Heart right ventricle (tissue), 16 donors: ENCODE data around the gene HOXC10. TPM values are rescaled to one million over a fixed set of nuclear protein-coding genes. Genes with fewer than 3 reads are reported as not detected.

Experiments
- ATAC-seq, 8 donors: fragments of 200-7000 bp; cut with Tn5 transposase; one replicate each; pipeline ENCODE4 v1.9.1; 2020; ENCODE audit warnings: mild to moderate bottlenecking in 8 of 8, moderate library complexity in 8 of 8, moderate number of reproducible peaks in 1 of 8
- DNase-seq, 2 donors: peaks; one replicate each; pipeline ENCODE4 v3.0.0-alpha.2; 2020
- H3K27ac ChIP-seq, 10 donors: fragments of 200-600 bp; sonication (generic) in 2 of 10; one replicate each; pipeline versions ENCODE4 v1.5.0 to v1.8.0; 2020 to 2022; ENCODE audit warnings: mild to moderate bottlenecking in 3 of 10
- H3K27me3 ChIP-seq, 7 donors: fragments of 200-600 bp; one replicate each; pipeline ENCODE4 v1.8.0; 2021 to 2022; ENCODE audit warnings: mild to moderate bottlenecking in 2 of 7
- H3K36me3 ChIP-seq, 9 donors: fragments of 200-600 bp; sonication (generic) in 1 of 9; one replicate each; pipeline versions ENCODE4 v1.5.0 to v1.8.0; 2020 to 2022; ENCODE audit warnings: mild to moderate bottlenecking in 2 of 9
- H3K4me1 ChIP-seq, 9 donors: fragments of 200-600 bp; sonication (generic) in 1 of 9; one replicate each; pipeline versions ENCODE4 v1.5.0 to v1.8.0; 2020 to 2022; ENCODE audit warnings: mild to moderate bottlenecking in 4 of 9
- H3K4me3 ChIP-seq, 10 donors: fragments of 200-600 bp; sonication (generic) in 2 of 10; one replicate each; pipeline versions ENCODE4 v1.5.0 to v1.8.0; 2020 to 2022; ENCODE audit warnings: mild to moderate bottlenecking in 7 of 10, moderate library complexity in 2 of 10
- H3K9me3 ChIP-seq, 11 donors: fragments of 200-600 bp in 10 of 11; sonication (generic) in 2 of 11; one replicate each; pipeline versions ENCODE4 v1.5.0 to v1.8.0; 2013 to 2022; ENCODE audit warnings: mild to moderate bottlenecking in 2 of 11, control low read depth in 1 of 11, moderate library complexity in 1 of 11
- WGBS, 2 donors: extraction: QIAGEN DNeasy Blood & Tissue Kit; methylation state at CpG; one replicate each; pipeline ENCODE4 v1.1.7; 2013; ENCODE audit warnings: inconsistent platforms in 1 of 2; 5-methylcytosine and 5-hydroxymethylcytosine counted together
- intact Hi-C, 10 donors: fragments of 100-400 bp; cut with DNase I; formaldehyde crosslinking; loops; one replicate each; pipeline versions ENCODE4 v1.11.1 to v1.14.2; 2022
- polyA plus RNA-seq, 2 donors: library from polyadenylated mRNA; stranded (reverse); fragments of 200-250 nt; gene quantifications; one replicate each; pipeline ENCODE4 v1.2.3, GENCODE V29; 2013
- total RNA-seq, 10 donors: library from RNA; stranded (reverse); fragmentation: NEBNext Ultra II Directional in 3 of 10; extraction: Animal tissue kit (Norgen Biotek cat#: 25700) in 3 of 10; gene quantifications; one replicate each; pipeline versions ENCODE4 v1.2.1 to v1.2.4, GENCODE V29; 2021 to 2023
- TF ChIP-seq, protein P1 (sequence below), 9 donors: fragments of 200-600 bp; sonication (generic) in 2 of 9; IDR thresholded peaks; one replicate each; pipeline versions ENCODE4 v1.5.0 to v1.8.0; 2021 to 2022; ENCODE audit warnings: antibody characterized with exemption in 9 of 9, mild to moderate bottlenecking in 5 of 9, moderate library complexity in 1 of 9
- donor health status: Arrhythmogenic right ventricular cardiomyopathy.
- donor health status: ischemic (EF 13 %, LVEDD 7.1; RV severe dilation, severe dysfunction).
- donor health status: healthy with polysubstance abuse.
- donor health status: DM: no; HTN: yes; CAD: no.
- donor health status: DM: no; HTN: no; CAD: no.
- donor health status: ischemic (EF 25% LVEDD 6.9; RV normal size, moderate dysfunction).
- donor health status: ischemic (EF 25% LVEDD 5.7; RV mildly dilated, moderate dysfunction).
- donor health status: healthy.
- donor health status: DM: yes; HTN: yes; CAD: no.
- donor health status: Ischemic cardiomyopathy.
- donor health status: ischemic (EF 35%, LVEDD 5.7; RV mildly dilated, moderate dysfunction).
- donor health status: nonischemic (EF 11% LVEDD 7.7; RV severe dilation, severe dysfunction).
- donor health status: DM: yes; HTN: yes; CAD: no.
- donor health status: PGD.
- donor health status: ischemic (EF 29% LVEDD 5.4; RV normal size, mild dysfunction).
- donor health status: nonischemic (EF 23%, LVEDD 6.1; RV moderate dilation, normal function).

Gene HOXC10
- total and polyA plus RNA-seq, 12 donors = not detected

DNA sequence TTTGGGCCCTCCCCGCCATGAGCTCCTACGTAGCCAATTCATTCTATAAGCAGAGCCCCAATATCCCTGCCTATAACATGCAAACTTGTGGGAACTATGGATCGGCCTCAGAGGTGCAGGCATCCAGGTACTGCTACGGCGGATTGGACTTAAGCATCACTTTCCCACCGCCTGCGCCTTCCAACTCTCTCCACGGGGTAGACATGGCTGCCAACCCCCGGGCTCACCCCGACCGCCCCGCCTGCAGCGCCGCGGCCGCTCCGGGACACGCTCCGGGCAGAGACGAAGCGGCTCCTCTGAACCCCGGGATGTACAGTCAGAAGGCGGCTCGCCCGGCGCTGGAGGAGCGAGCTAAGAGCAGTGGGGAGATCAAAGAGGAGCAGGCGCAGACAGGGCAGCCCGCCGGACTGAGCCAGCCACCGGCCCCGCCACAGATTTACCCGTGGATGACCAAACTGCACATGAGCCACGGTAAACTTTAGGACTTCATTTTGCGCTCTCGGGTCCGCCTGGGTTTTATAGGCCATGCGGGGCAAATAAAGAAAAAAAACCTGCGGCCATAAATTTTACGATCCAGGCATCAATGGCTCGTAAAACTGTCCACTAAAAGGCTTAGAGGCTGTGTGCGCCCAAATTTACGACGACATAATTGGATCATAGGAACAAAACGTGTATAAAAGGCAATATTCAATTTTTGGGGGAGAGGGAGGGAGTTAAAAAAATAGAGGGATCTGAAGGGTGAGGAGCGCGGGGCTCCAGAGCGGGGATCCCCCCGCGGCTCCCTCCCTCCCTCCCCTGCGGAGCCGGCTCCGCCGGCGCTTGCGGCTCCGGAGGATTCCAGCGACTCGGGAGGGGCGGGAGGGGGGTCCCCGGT, 48.4 kb downstream of the HOXC10 start:
- Histone ChIP-seq H3K9me3 (peaks cover 0 to 6% (median 0%) of the 10 kb centered on the region in 11 donors), H3K4me1 (peaks cover 3 to 34% (median 12%) of the 10 kb centered on the region in 9 donors), H3K27ac (no peak overlapping the region), H3K36me3 (no peaks in the 10 kb centered on the region), H3K27me3 (peaks cover 61 to 100% (median 100%) of the 10 kb centered on the region in 7 donors), H3K4me3 (peak overlapping the region in 7 of 10 donors; percentile 5 to 39 (median 24))
- TF ChIP-seq, protein P1, sequence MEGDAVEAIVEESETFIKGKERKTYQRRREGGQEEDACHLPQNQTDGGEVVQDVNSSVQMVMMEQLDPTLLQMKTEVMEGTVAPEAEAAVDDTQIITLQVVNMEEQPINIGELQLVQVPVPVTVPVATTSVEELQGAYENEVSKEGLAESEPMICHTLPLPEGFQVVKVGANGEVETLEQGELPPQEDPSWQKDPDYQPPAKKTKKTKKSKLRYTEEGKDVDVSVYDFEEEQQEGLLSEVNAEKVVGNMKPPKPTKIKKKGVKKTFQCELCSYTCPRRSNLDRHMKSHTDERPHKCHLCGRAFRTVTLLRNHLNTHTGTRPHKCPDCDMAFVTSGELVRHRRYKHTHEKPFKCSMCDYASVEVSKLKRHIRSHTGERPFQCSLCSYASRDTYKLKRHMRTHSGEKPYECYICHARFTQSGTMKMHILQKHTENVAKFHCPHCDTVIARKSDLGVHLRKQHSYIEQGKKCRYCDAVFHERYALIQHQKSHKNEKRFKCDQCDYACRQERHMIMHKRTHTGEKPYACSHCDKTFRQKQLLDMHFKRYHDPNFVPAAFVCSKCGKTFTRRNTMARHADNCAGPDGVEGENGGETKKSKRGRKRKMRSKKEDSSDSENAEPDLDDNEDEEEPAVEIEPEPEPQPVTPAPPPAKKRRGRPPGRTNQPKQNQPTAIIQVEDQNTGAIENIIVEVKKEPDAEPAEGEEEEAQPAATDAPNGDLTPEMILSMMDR (IDR thresholded peaks at IDR 0.05) = no peak
- 3 to 4% methylated on average over 52 to 60 of the region's 61 CpGs for WGBS, 2 donors
- ATAC-seq (no peak), DNase-seq (no peak)
- intact Hi-C loops = loop anchor here in 3 of 10 donors (1.0 to 5.0 kb wide), 4 partner anchors 36 to 159 kb away; no protein-coding TSS in a partner anchor

DNA sequence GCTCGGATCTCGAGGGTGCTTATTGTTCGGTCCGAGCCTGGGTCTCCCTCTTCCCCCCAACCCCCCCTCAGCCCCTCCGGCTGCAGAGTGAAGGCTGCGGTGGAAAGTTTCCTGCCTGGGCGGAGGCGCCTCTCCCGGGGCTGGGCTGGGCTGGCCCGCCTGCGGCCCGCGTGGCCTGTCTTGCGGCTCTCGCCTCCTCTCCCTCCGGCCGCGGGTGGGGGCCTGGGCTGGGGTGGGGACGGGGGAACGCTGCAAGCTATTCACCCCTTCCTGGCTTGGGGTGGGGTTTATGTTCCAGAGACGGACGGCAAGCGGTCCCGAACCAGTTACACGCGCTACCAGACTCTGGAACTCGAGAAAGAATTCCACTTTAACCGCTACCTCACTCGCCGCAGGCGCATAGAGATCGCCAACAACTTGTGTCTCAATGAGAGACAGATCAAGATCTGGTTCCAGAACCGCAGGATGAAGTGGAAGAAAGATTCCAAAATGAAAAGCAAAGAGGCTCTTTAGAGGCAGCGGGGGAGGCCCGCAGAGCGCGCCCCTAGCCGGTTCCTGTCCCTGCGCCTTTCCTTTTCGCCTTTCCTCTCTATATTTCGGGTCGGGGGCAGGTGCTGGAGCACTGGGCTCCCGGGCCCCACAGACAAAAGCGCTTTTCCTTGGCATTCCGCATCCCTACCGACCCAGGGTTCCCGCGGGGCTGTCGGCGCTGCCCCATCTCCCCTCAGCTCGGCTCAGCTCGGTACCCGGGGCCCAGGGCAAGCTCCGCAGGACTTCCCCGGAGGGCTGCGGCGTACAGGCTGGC, 49.2 kb downstream of the HOXC10 start:
- TF ChIP-seq, protein P1 (IDR thresholded peaks at IDR 0.05) = no peak
- Histone ChIP-seq H3K4me3 (peak overlapping the region in 6 of 10 donors; percentile 5 to 39 (median 24)), H3K27me3 (peaks cover 53 to 100% (median 100%) of the 10 kb centered on the region in 7 donors), H3K27ac (no peak overlapping the region), H3K9me3 (peaks cover 0 to 6% (median 0%) of the 10 kb centered on the region in 11 donors), H3K36me3 (no peaks in the 10 kb centered on the region), H3K4me1 (peaks cover 3 to 34% (median 12%) of the 10 kb centered on the region in 9 donors)
- no peak for DNase-seq
- ATAC-seq = no peak
- WGBS, 2 donors = 6 to 11% methylated on average over 54 to 57 of the region's 57 CpGs
- intact Hi-C loops = loop anchor here in 3 of 10 donors (1.0 to 5.0 kb wide), 4 partner anchors 37 to 159 kb away; no protein-coding TSS in a partner anchor

DNA sequence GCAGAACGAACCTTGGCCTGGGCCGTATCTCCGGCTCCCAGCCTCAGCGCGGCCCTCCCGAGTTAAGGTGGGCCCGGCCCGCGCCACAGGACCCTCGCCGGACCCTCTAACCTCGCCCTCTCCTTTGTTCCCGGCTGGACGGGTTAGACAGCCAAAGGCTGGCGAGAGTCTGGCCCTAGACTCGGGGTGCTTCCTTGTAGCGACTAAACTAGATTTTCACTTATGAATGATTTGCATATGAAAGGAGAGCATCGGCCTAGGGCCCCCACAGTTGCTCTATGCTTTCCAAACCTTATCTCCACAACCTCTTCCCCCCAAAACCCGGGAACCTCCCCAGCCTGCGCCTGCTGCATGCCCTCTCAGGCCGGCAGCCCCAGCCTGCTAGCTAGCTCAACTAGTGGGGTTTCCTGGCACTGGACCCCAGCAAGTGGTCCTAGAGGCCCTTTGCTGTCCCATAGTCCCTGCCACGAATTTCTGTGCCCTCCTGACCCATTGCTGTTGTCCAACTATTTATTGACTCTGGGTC, 49.9 kb downstream of the HOXC10 start:
- Histone ChIP-seq H3K27me3 (peaks cover 47 to 100% (median 100%) of the 10 kb centered on the region in 7 donors), H3K4me3 (no peak overlapping the region), H3K9me3 (peaks cover 0 to 6% (median 0%) of the 10 kb centered on the region in 11 donors), H3K27ac (no peak overlapping the region), H3K36me3 (no peaks in the 10 kb centered on the region), H3K4me1 (peaks cover 3 to 29% (median 9%) of the 10 kb centered on the region in 9 donors)
- ATAC-seq = no peak
- TF ChIP-seq, protein P1 (IDR thresholded peaks at IDR 0.05) = no peak
- WGBS, 2 donors = 29 to 43% methylated on average over 22 of the region's 22 CpGs
- no peak for DNase-seq
- intact Hi-C loops = loop anchor here in 1 of 10 donors (5.0 kb wide), 2 partner anchors 38 to 157 kb away; no protein-coding TSS in a partner anchor
